ENCODE results near the gene KLC4.

DNA sequence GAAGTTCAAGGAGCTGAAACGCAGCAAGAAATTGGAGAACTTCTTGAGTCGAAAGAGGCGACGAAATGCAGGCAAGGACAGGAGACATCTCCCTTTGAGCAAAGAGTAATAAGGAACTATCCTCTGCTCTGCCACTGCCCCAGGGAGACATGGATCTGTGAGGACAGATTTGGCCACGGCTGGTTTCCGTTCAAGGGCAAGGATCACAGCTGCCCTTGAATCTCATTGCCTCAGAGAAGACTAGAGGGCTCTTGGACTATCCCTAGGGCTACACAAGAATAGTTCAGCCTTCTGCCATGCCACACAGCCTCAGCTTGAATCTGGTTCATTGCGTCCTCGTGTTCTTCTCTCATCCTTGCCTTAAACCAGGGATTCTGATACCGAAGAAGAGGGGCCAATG lies 30.3 kb upstream of the KLC4 start:
- TF ChIP-seq EZH2phosphoT487 (IDR thresholded peaks at IDR 0.05; ENCODE audit: insufficient read depth, low read depth) (no peak), EZH2 (IDR thresholded peaks at IDR 0.05; ENCODE audit: insufficient read depth, poor library complexity, severe bottlenecking) (no peak)
